Epithelial cell of proximal tubule (primary cell): Measurements from ENCODE around the gene PTPRG. TPM values are rescaled to one million over a fixed set of nuclear protein-coding genes. Genes with fewer than 3 reads are reported as not detected.
A peak's percentile ranks its signal among the peaks of the same experiment; 100 is the strongest.
"Not testable (repeated sequence)": the region's sequence is repeated elsewhere in the genome, so short reads cannot be mapped to it uniquely, and the experiment has no call there.

Source experiments
- DNase-seq: peaks from one replicate; pipeline ENCODE4 v3.0.0-alpha.2; 2011; ENCODE audit warnings: low read depth
- H3K4me3 ChIP-seq: 2 replicates; pipeline ENCODE4 v1.5.1; 2011; ENCODE audit warnings: low read depth, mild to moderate bottlenecking, low read length
- total RNA-seq: library from RNA; depleted of rRNA; stranded (reverse); fragments of >200 nt; gene quantifications from 2 replicates; pipeline ENCODE4 v1.2.3, GENCODE V29; 2015
- TF ChIP-seq, protein P1 (sequence below): conservative IDR thresholded peaks from 2 replicates; pipeline ENCODE4 v1.5.1; 2012; ENCODE audit warnings: low read depth, mild to moderate bottlenecking, low read length

Gene PTPRG
- total RNA-seq, 1 donor from 2014 or later = 13.5 TPM

DNA sequence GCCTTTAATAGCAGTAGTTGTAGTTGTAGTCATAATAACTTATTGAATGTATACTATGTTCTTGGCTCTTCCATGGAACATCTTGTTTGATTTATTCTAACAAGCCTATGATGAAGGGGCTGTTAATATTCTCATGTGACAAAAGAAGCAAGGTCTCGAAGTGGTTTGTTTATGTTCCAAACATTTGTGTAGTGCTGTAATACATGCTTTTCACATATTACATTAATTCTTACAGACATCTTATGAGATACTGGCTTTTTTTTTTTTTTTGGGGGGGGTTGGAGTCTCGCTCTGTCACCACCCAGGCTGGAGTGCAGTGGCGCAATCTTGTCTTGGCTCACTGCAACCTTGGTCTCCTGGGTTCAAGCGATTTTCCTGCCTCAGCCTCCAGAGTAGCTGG, 252.3 kb downstream of the PTPRG start:
- TF ChIP-seq, protein P1, sequence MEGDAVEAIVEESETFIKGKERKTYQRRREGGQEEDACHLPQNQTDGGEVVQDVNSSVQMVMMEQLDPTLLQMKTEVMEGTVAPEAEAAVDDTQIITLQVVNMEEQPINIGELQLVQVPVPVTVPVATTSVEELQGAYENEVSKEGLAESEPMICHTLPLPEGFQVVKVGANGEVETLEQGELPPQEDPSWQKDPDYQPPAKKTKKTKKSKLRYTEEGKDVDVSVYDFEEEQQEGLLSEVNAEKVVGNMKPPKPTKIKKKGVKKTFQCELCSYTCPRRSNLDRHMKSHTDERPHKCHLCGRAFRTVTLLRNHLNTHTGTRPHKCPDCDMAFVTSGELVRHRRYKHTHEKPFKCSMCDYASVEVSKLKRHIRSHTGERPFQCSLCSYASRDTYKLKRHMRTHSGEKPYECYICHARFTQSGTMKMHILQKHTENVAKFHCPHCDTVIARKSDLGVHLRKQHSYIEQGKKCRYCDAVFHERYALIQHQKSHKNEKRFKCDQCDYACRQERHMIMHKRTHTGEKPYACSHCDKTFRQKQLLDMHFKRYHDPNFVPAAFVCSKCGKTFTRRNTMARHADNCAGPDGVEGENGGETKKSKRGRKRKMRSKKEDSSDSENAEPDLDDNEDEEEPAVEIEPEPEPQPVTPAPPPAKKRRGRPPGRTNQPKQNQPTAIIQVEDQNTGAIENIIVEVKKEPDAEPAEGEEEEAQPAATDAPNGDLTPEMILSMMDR = no peak
- no peak for DNase-seq
- no peak overlapping the region for H3K4me3 ChIP-seq

DNA sequence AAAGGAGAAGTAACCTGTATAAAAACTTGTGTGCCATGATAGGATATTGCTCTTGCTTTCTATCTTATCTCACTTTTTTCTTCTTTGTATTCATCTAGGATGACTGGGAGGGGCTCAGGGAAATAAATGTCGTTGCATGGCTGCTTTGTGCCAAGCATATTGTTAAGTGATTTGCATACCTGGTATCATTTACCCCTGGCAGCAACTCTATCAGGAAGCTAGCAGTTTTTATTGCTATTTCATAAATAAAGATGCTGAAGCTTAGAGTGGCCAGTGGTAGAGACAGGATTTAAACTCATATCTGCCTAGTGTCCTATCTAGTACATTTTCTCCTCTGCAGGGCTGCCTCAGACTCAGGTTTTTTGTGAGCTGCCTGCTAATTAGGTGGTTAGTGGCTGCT, 253.3 kb downstream of the PTPRG start:
- DNase-seq = no peak
- H3K4me3 ChIP-seq = no peak overlapping the region
- TF ChIP-seq, protein P1 = no peak

GRCh38 chr3:61816304-61816703, 254.9 kb downstream of the PTPRG start:
- H3K4me3 ChIP-seq, DNase-seq: not testable (repeated sequence)

GRCh38 chr3:61819861-61820260, 258.5 kb downstream of the PTPRG start:
- no peak for DNase-seq
- TF ChIP-seq, protein P1 = no peak
- no peak overlapping the region for H3K4me3 ChIP-seq

DNA sequence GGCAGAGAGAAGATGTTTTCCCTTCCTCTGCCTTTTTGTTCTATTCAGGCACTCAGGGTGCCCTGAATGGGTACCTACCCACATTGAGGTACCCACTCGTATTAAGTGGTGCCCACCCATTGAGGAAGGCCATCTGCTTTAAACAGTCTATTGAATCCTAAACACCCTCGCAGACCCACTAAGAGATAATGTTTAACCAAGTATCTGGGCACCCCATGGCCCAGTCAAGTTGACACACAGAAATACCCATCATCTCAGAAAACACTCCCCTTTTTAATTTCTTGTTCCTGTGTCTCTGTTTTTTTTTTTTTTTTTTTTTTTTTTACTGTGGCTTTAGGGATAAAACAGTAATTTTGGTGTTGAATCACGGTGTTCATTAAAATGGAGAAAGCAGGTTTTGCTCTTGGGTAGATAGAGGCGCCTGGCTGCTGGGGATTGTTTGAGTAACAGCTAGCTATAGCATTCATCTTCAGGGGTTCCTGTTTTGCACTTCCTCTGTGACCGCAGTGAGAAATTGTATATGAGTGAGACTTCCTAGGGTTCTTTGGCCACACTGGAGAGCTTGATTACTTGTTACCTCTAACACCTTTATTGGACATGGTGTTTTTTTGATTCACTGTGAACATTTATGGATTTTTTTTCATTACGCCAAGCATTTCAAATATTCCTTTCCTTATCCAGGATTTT, 259.1 kb downstream of the PTPRG start:
- no peak for DNase-seq
- TF ChIP-seq, protein P1 = no peak
- no peak overlapping the region for H3K4me3 ChIP-seq

DNA sequence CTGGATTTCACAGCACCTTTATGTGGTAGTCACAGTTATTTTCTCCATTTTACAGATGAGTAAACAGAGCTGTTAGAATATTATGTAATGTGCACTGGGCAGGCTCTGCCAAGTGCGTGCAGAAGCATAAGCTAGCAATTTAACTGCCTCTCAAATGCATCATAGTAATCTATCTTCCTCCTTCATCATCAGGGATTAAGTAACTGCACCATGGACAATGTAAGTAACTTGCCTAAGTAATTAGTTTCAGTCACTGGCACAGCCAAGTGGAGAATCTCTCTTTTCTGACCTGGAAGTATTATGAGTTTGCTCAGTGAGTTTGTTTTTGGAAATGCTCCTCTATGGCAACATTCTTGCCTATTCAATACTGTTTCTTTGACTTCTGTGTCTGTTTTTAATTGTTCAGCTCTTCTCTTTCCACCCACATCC, 260.5 kb downstream of the PTPRG start:
- DNase-seq = peak; percentile 42

DNA sequence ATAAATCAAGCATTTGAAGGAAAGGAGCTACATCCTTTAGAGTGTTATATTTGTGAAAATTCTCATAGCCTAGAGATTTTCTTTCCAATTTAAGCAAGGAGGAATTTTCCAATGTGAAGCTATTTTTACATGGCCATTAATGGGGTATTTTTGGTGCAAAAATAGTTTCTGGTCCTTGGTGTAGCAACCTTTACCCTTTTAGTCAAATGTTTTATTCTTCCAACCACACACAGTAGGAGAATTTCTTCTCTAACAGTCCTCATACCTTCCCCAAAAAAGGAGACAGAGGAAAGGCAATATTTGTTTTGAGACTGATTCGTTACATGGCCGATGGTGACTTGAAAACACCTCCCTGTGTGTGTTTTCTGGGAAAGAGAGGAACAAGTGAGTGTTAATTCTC, 261.2 kb downstream of the PTPRG start:
- DNase-seq = no peak
- H3K4me3 ChIP-seq = no peak overlapping the region
- TF ChIP-seq, protein P1 = no peak

More for the DNA sequence above, 260.5 kb downstream of the PTPRG start:
- no peak overlapping the region for H3K4me3 ChIP-seq
- TF ChIP-seq, protein P1 = no peak
